Testis (tissue), 3 donors: ENCODE data around the gene RALB. TPM values are rescaled to one million over a fixed set of nuclear protein-coding genes. Genes with fewer than 3 reads are reported as not detected.

Experiments used
- DNase-seq: peaks from one replicate; pipeline ENCODE4 v3.0.0-alpha.2; 2019
- H3K27ac ChIP-seq, 2 donors: fragments of 200-600 bp; sonication (generic); one replicate each; pipeline ENCODE4 v1.5.1; 2019
- H3K27me3 ChIP-seq: fragments of 200-600 bp; sonication (generic); one replicate; pipeline ENCODE4 v1.5.1; 2019
- H3K36me3 ChIP-seq: fragments of 200-600 bp; sonication (generic); one replicate; pipeline ENCODE4 v1.5.1; 2017; ENCODE audit warnings: low read depth; ENCODE audit errors: missing control alignments
- H3K4me1 ChIP-seq: fragments of 200-600 bp; sonication (generic); one replicate; pipeline ENCODE4 v1.5.1; 2019
- H3K4me3 ChIP-seq, 2 donors: fragments of 200-600 bp; sonication (generic); one replicate each; pipeline ENCODE4 v1.5.1; 2017 to 2019
- H3K9me3 ChIP-seq: fragments of 200-600 bp; sonication (generic); one replicate; pipeline ENCODE4 v1.5.1; 2017
- POLR2A ChIP-seq: fragments of 450-650 bp; IDR thresholded peaks from one replicate; pipeline ENCODE4 v1.6.1; 2017; ENCODE audit warnings: antibody characterized with exemption, mild to moderate bottlenecking, moderate library complexity
- WGBS, 2 donors: methylation state at CpG; one replicate each; pipeline ENCODE4 v1.1.5; 2018; 5-methylcytosine and 5-hydroxymethylcytosine counted together
- intact Hi-C: fragments of 100-400 bp; cut with DNase I; formaldehyde crosslinking; loops from one replicate; pipeline ENCODE4 v1.15.1; 2023; ENCODE audit warnings: low total_unique reads
- polyA plus RNA-seq: library from polyadenylated mRNA; stranded (reverse); fragments of 350-450 nt; fragmentation: Illumina TruSeq; extraction: RNeasy Lipid Tissue Mini Kit (QIAGEN cat#74804); gene quantifications from one replicate; pipeline ENCODE4 v1.2.3, GENCODE V29; 2014; ENCODE audit warnings: low read depth, low replicate concordance; ENCODE audit not compliant: insufficient read depth
- total RNA-seq, 2 donors: library from RNA; depleted of rRNA; stranded (reverse); fragments of >200 nt; gene quantifications; one replicate each; pipeline ENCODE4 v1.2.3, GENCODE V29; 2016
- TF ChIP-seq, protein P1 (sequence below), 3 experiments: fragments of 450-650 bp in 2 of 3; fragments of 200-600 bp in 1 of 3; sonication (generic) in 1 of 3; IDR thresholded peaks; one replicate each; pipeline ENCODE4 v1.5.1; 2016 to 2019; ENCODE audit warnings: antibody characterized with exemption in 3 of 3, mild to moderate bottlenecking in 2 of 3, moderate library complexity in 1 of 3

RALB gene
- total and polyA plus RNA-seq, 3 donors from 2014 or later: 69.9 to 91.6 (median 88.7) TPM

DNA sequence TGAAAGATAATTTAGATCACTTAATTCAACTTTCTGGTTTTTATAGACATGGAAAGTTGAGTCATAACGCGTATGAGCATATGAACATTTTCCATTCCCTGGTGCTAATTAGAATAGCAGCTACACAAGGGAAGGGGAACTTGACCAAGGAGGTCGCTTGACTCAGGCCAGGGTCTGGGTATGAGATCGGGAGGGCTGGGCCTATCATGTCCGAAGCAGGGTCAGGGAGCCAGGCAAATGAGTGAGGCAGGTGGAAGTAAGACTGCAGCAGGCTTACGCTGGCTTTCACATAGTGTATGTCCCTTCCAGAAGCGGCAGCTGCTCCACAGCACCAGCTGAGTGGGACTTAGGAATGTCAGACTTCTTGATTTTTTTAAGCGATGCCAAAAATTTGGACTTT, 14.7 kb downstream of the RALB start:
- 90 to 94% methylated on average over 8 of the region's 8 CpGs for WGBS, 2 donors
- peaks cover 2% of the 10 kb centered on the region for H3K4me1 ChIP-seq
- TF ChIP-seq, protein P1, sequence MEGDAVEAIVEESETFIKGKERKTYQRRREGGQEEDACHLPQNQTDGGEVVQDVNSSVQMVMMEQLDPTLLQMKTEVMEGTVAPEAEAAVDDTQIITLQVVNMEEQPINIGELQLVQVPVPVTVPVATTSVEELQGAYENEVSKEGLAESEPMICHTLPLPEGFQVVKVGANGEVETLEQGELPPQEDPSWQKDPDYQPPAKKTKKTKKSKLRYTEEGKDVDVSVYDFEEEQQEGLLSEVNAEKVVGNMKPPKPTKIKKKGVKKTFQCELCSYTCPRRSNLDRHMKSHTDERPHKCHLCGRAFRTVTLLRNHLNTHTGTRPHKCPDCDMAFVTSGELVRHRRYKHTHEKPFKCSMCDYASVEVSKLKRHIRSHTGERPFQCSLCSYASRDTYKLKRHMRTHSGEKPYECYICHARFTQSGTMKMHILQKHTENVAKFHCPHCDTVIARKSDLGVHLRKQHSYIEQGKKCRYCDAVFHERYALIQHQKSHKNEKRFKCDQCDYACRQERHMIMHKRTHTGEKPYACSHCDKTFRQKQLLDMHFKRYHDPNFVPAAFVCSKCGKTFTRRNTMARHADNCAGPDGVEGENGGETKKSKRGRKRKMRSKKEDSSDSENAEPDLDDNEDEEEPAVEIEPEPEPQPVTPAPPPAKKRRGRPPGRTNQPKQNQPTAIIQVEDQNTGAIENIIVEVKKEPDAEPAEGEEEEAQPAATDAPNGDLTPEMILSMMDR (IDR thresholded peaks at IDR 0.05): no peak
- no peak for TF ChIP-seq POLR2A

DNA sequence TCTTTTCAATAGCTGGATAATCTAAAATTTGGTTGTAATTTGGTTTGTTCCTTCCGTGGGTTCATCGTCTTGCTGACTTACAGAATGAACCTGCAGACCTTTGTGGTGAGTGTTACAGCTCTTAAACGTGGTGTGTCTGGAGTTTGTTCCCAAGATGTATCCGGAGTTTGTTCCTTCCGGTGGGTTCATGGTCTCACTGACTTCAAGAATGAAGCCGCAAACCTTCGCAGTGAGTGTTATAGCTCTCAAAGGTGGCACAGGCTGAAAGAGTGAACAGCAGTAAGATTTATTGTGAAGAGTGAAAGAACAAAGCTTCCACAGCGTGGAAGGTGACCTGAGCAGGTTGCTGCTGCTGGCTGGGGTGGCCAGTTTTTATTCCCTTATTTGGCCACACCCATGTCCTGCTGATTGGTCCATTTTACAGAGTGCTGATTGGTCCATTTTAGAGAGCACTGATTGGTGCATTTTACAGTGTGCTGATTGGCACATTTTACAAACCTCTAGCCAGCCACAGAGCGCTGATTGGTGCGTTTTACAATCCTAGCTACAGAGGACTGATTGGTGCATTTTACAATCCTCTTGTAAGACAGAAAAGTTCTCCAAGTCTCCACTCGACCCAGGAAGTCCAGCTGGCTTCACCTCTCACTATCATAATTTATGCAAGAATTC, 16.6 kb downstream of the RALB start:
- WGBS, 2 donors: 88 to 92% methylated on average over 11 of the region's 11 CpGs
- DNase-seq: peak; percentile 50
- H3K27ac ChIP-seq: no peak overlapping the region
- H3K4me3 ChIP-seq: no peak overlapping the region
- TF ChIP-seq, protein P1 (IDR thresholded peaks at IDR 0.05): no peak
- no peak for TF ChIP-seq POLR2A
- H3K4me1 ChIP-seq: no peaks in the 10 kb centered on the region
- no peaks in the 10 kb centered on the region for H3K36me3 ChIP-seq
- intact Hi-C loops: no loop called here
- H3K9me3 ChIP-seq: no peaks in the 10 kb centered on the region
- H3K27me3 ChIP-seq: no peaks in the 10 kb centered on the region

More for the DNA sequence above, 14.7 kb downstream of the RALB start:
- no peak for DNase-seq
- Histone ChIP-seq H3K27ac (no peak overlapping the region), H3K4me3 (no peak overlapping the region), H3K36me3 (no peaks in the 10 kb centered on the region), H3K9me3 (no peaks in the 10 kb centered on the region), H3K27me3 (no peaks in the 10 kb centered on the region)
- intact Hi-C loops: no loop called here

DNA sequence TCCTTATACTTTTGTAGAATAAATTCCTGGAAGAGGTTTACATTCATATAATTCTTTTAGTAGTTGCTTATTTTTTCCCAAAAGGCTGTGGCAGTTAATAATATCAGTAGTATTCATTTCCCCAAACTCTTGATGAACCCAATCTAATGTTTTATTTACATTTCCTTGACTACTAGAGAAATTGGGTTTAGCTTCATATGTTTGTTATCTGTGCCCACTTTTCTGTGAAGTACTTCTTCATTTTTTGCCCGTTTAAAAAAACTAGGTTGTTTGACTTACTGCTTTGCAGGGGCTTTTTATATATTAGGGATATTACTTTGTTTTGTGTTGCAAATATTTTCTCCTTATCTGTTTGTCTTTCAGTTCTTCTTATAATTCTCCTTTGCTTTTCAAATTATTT, 17.2 kb downstream of the RALB start:
- Histone ChIP-seq H3K4me1 (no peaks in the 10 kb centered on the region), H3K36me3 (no peaks in the 10 kb centered on the region), H3K27ac (no peak overlapping the region), H3K9me3 (no peaks in the 10 kb centered on the region), H3K4me3 (no peak overlapping the region), H3K27me3 (no peaks in the 10 kb centered on the region)
- DNase-seq: no peak
- WGBS, 2 donors: 78 to 85% methylated on average over 1 of the region's 1 CpG
- TF ChIP-seq POLR2A: no peak
- TF ChIP-seq, protein P1 (IDR thresholded peaks at IDR 0.05): no peak
- intact Hi-C loops: no loop called here

DNA sequence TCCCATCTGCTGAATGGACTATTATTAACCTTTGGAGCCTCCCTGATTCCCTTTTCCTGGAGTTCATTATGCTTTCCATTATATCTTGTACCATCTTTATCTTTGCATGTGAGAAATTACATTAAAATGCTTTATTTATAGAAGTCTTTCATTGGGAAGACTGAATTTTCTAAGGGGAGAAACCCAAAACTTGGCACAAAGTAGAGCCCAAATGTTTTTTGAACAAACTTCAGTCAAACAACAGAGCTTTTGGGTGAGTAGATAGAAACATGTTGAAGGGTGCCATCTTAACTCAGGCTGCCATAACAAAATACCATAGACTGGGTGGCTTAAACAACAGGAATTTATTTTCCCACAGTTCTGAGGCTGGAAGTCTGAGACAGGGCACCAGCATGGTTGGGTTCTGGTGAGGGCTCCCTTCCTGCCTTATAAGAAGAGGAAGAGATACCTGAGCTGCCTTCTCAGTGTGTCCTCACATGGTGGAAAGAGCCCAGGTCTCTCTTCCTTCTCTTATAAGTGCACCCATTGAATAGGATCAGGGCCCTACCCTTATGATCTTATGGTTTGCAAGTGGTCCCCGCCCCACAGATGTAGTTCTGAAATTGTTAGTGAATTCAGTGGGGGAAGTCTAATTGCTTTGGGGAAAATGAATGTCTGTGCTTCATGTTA, 19.2 kb downstream of the RALB start:
- no peak overlapping the region for H3K4me3 ChIP-seq
- no peaks in the 10 kb centered on the region for H3K9me3 ChIP-seq
- no peaks in the 10 kb centered on the region for H3K27me3 ChIP-seq
- no peaks in the 10 kb centered on the region for H3K36me3 ChIP-seq
- H3K4me1 ChIP-seq: no peaks in the 10 kb centered on the region
- intact Hi-C loops: no loop called here
- no peak for TF ChIP-seq POLR2A
- TF ChIP-seq, protein P1 (IDR thresholded peaks at IDR 0.05): no peak
- no peak for DNase-seq
- 94 to 100% methylated on average over 1 of the region's 1 CpG for WGBS, 2 donors
- no peak overlapping the region for H3K27ac ChIP-seq
